ENCODE measurements around the gene MSH2.
"Not testable (repeated sequence)": the region's sequence is repeated elsewhere in the genome, so short reads cannot be mapped to it uniquely, and the experiment has no call there.

The MSH2 gene

DNA sequence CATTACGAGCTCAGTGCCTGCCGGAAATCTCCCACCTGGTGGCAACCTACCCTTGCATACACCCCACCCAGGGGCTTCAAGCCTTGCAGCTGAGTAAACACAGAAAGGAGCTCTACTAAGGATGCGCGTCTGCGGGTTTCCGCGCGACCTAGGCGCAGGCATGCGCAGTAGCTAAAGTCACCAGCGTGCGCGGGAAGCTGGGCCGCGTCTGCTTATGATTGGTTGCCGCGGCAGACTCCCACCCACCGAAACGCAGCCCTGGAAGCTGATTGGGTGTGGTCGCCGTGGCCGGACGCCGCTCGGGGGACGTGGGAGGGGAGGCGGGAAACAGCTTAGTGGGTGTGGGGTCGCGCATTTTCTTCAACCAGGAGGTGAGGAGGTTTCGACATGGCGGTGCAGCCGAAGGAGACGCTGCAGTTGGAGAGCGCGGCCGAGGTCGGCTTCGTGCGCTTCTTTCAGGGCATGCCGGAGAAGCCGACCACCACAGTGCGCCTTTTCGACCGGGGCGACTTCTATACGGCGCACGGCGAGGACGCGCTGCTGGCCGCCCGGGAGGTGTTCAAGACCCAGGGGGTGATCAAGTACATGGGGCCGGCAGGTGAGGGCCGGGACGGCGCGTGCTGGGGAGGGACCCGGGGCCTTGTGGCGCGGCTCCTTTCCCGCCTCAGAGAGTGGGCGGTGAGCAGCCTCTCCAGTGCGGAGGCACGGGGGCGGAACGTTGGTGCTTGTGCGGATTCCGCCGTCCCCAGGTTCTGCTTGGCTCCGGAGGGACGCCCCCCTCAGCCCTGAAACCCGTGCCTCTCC is at the start of gene MSH2:
TSS of gene MSH2 (plus strand) at position 352 of the 804 bp plus-strand sequence. CDS start at position 388, 36 bp downstream.
- DNase-seq (ENCODE audit: low read depth in 3 of 3) = peak; percentile 80 to 84 (median 84)

DNA sequence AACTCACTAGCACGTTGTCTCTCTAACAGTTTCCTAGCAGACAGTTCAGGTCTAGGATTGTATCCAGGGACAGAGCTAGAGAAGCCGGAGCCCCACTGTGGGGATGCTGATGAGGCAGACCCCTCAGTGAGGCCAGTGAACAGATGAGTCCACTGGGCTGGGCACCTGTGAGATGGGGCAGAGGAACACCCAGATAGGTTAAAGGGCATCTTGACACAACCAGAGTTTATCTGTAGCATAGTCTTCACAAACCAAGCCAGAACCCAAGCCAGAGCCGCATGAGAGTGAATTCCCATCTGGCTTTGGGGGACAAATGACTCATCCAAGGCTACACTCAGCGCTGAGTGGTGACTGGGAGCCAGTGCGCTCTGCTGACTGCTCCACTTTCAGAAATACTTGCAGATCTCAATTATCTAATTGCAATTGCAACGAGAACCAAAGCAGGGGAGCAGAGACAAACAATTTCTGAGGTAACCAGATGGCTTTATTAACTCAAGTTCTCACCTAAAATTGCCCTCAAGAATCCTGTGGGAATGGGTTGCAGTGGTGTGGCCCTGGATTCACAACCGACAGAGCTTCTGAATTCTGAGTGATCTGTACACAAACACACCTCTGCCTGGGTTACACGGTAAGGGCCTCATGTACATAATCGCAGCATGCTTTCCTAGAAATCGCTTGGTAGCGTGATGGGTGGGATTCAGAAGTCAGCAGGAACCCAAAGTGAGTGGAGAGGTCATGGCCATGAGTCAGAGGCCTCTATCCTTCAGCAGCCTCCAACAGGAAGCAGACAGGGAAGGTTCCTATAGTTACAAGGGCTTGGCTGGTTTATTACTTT is 48.7 kb upstream of the MSH2 start:
- no peak for DNase-seq (ENCODE audit: low read depth in 3 of 3)

DNA sequence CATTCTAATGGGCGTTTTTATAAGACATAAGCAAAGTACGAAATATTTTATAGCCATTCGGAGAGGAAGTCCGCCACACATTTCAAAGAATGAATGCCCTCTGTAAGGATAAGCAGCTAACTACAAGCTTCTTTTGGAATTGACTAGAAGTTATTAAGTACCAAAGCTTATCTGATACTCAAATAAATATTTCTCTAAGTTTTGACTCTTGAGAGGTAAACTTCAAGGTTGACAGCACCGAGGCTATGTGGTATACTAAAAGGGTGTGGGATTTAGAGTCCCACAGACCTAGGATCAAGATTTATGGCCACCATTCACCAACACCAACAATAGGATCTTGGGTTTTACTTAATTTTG is 48.1 kb upstream of the MSH2 start:
- DNase-seq (ENCODE audit: low read depth in 3 of 3) = no peak

DNA sequence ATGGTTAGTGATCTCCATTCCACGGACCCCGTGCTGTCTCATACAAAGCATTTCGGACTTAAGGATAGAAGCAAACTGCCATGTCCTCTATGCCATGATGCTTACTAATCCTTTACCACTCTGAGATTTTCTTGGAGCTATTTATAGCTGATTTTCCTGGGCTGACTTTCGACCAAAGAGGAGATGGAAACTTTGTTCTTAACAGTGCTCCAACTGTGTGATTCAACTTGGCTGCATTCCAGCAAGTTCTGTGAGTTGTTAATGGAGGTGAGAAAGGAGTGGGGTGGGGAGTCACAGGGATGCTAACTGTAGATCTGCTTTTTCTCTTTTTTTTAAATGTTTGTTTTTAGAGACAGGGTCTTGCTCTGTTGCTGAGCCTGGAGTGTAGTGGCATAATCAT is 45.5 kb upstream of the MSH2 start:
- DNase-seq (ENCODE audit: low read depth in 3 of 3) = no peak

DNA sequence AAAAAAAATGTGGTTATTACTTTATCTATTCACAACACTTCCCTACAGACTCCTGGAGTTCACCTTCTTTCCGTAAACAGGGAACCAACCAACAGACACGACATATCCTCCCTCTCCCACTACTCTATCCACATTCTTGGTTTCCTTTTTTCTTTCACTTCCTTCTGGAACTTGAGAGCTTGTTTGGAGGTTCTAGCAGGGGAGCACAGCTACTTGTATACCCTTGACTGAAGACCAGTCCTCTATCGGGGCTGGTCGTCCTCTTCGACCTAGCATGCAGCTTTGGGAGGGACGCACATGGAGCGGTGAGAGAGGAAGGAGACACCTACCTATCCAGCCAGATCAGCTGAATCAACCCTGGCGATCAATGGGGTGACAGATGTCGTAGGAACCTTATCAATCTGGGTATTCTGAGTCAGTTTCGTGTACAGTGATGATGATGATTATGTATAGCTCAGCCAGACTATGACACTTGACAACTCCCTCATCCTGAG is 43.5 kb upstream of the MSH2 start:
- DNase-seq (ENCODE audit: low read depth in 3 of 3) = no peak

DNA sequence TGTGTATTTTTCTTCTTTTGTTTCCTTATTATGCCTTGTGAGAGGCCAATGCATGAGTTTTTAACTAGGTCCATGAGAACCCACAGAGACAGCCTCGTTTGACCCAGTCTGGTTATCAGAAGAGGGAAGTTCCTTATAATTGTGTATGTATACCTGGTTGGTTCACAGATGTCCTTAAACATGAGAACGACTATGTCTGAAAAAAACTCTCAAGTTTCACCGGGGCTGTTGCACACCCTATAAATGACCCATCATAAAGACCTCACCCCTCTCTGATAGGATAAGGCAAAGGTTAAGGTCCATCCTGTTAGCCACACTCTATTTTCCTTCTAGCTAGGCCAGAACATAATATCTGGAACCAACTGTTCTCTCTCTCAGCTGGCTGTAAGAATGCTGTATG is 42.7 kb upstream of the MSH2 start:
- DNase-seq (ENCODE audit: low read depth in 3 of 3) = no peak

DNA sequence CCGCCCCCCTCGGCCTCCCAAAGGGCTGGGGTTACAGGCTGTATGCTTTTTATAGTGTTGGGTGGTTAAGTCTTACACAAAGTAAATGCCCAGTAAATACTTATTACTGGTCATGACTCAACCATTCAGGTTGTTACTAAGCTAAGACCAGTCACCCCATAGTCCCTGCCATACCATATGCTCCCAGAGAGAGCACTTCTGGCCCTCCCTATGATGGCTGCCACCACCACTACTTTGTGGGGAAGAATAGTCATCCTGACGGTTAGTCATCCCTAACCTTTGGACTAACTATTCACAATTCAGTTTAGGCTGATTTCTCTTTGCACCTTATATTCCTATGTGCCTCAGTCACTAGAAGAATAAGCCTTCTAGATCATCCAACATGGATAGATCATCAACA is 42.0 kb upstream of the MSH2 start:
- no peak for DNase-seq (ENCODE audit: low read depth in 3 of 3)

DNA sequence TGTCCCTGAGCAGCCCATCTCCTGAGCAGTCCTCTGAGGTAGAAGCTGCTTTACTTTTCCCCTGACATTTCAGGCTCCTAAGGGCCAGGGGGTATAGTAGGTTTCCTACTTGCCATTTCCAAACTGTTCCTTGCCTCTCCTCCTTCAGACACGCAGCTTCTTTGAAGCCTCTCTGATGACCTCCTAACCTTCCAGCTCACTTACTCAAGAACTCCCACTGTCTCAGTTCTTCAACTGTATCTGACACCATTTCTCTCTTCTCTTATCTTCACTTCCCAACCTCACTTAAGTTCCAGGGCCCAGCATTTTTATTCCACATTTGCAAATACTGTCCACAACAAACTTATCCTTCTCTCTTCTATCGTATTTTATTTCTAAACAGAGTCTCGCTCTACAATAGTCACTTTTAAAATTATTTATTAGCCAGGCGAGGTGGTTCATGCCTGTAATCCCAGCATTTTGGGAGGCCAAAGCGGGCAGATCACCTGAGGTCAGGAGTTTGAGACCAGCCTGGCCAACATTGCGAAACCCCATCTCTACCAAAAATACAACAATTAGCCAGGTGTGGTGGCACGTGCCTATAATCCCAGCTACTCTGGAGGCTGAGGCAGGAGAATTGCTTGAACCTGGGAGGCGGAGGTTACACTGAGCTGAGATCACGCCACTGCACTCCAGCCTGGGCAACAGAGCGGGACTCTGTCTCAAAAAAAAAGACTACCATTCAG is 41.3 kb upstream of the MSH2 start:
- not testable (repeated sequence) for DNase-seq (ENCODE audit: low read depth in 3 of 3)

DNA sequence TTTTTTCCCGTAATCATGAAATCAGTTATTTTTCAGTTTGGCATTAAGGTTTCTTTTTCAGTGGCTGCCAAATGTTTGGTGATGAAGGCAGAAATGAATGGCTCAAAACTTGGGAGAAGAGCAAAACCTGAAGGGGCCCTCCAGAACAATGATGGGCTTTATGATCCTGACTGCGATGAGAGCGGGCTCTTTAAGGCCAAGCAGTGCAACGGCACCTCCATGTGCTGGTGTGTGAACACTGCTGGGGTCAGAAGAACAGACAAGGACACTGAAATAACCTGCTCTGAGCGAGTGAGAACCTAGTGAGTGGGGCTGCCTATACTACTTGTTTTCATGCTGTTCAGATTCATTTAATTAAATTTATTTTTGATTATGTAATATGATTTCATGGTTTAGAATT is 29.2 kb upstream of the MSH2 start:
- DNase-seq (ENCODE audit: low read depth in 3 of 3) = no peak

DNA sequence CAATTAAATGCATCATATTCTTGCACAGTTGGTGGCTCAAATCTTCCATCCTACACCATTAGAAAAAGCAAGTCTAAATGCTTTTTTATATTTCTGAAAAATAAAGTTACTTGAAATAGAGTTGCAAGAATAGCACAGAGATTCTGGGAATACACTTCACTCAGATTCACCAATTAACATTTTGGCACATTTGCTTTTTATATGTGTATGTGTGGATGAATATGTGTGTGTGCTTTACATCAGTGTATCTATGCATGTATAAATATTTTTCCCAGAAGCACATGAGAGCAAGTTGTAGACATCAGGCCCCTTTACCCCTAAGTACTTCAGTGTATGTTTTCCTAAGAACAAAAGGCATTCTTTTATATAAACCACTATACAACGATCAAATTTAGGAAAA is 27.6 kb upstream of the MSH2 start:
- DNase-seq (ENCODE audit: low read depth in 3 of 3) = no peak

DNA sequence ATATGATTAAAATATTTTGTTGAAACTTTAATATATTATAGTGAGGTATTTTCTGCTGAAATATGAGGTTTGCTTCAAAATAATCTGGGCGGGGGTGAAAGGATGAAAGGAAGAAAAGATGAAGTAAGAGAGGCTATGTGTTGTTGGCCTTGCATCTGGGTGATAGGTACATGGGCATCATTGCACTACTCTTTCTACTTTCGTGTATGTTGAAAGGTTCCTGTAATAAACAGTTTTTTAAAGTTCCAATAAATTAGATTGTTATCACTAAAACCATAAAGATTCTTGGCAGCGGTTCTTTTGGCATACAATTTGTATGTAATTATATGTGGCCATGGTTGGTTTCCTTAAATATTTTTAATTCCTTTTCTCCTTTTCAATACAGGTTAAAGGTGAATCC is 23.6 kb upstream of the MSH2 start:
- DNase-seq (ENCODE audit: low read depth in 3 of 3) = no peak

DNA sequence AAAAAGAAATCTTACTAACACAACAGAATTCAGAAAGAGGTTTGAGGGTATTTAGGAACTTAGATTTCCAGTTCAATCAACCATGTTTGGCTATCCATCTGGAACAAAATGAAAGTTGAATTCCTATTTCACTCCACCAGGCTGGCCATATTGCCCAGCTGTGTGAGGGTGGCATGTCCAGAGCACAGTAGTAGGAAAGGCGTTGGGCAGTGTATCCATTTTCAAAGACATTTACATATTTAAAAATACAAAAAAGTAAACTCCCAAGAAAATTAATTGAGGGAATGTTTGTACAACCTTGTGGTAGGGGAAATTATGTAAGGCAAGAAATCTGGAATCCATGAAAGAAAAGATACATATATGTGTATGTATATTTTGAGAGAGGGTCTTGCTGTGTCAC is 21.5 kb upstream of the MSH2 start:
- no peak for DNase-seq (ENCODE audit: low read depth in 3 of 3)

DNA sequence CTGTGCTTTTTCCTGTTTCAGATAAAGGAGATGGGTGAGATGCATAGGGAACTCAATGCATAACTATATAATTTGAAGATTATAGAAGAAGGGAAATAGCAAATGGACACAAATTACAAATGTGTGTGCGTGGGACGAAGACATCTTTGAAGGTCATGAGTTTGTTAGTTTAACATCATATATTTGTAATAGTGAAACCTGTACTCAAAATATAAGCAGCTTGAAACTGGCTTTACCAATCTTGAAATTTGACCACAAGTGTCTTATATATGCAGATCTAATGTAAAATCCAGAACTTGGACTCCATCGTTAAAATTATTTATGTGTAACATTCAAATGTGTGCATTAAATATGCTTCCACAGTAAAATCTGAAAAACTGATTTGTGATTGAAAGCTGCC is 16.4 kb upstream of the MSH2 start:
- no peak for DNase-seq (ENCODE audit: low read depth in 3 of 3)

DNA sequence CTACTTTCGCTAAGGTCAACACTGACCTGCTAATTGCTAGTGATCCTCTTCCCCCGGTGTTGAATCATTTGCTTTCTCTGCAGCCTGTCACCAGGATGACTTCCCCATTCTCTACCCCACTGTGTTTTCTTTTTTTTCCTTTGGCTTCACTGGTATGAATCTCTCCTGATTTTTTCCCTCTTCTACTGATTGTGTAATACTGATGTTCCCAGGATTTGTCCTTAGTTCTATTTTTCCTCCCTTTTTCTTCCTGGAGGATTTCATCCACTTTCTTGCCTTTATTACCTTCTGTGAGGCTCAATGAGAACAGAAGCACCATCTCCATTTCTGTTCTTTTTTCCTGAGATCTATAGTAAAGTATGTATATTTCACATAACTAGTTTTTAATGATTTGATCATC is 14.1 kb upstream of the MSH2 start:
- DNase-seq (ENCODE audit: low read depth in 3 of 3) = no peak

DNA sequence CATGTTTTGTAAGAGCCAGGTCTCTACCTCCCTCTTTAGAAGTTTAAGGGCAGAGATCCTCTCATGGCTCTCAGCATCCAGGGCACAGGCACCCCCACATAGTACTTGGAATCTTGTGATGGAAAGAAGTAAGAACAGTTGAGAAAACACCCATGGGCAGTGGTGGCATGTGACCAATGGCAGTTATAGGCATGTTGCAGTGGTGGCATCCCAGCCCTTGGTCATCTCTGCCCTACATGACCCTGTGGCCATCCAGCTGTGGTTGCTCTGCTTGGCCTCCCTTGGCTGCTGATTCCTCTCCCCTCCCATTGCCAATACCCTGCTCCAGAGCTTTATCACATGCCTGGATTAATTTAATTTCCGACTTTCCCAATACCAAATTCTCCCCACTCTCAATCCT is 13.3 kb upstream of the MSH2 start:
- DNase-seq (ENCODE audit: low read depth in 3 of 3) = no peak

DNA sequence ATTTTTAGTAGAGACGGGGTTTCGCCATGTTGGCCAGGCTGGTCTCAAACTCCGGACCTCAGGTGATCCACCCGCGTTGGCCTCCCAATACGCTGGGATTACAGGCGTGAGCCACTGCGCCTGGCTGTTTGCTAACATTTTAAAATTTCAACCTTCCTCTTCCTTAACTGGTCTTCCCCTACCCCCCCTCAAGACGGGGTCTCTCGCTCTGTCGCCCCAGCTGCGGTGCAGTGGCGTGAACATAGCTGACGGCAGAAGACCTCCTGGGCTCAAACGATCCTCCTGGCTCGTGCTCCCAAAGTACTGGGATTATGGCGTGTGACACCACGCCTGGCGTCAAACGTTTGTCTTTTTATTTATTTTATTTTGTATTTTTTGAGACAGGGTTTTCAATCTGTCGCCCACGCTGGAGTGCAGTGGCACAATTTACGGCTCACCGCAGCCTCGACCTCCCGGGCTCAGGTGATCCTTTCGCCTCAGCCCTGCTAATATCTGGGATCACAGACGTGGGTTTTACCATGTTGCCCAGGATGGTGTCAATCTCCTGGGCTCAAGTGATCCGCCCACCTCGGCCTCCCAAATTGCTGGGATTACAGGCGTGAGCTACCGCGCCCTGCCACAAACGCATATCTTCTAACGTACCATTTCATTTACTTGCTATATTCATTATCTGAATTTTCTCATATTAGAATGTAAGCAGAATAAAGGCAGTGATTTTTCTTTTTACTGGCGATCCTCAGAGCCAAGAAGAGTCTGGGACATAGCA is 984 bp upstream of the MSH2 start:
- no peak for DNase-seq (ENCODE audit: low read depth in 3 of 3)

DNA sequence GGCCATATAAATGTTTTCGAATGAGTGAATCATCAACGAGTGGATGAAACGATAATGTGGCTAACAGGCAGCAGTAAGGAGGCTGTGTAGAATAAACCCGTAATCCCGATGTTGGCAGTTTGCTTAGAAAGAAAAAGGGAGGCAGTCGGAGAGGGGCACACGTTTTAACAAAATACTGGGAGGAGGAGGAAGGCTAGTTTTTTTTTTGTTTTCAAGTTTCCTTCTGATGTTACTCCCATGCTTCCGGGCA is 476 bp upstream of the MSH2 start:
- DNase-seq (ENCODE audit: low read depth in 3 of 3) = no peak

DNA sequence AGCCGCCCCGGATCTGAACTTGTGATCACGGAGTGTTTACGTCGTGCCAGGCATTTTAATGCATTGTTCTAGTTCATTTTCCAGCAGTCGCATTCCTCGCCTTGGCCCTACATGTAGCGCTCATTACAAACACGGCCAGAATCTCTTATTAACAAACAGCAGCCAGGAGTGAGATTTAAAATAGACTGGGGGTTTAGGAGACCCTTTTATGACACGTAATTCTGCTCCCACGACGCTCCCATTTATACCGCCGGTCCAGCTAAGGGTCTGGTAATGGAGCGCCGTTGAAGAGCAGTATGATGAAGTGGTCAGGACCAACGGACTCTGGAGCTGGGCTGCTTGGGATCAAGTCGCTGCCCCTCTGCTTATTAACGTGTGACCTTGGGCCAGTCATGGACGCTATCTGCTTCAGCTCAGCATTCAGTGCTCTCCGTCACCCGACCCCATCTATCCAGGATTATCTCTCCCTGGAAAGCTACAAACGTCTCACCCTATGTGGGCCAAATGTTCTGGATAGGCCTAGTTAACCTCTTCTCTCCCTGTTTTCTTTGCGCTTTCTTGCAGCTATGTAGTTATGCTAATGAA is 745 bp downstream of the MSH2 start:
- no peak for DNase-seq (ENCODE audit: low read depth in 3 of 3)

DNA sequence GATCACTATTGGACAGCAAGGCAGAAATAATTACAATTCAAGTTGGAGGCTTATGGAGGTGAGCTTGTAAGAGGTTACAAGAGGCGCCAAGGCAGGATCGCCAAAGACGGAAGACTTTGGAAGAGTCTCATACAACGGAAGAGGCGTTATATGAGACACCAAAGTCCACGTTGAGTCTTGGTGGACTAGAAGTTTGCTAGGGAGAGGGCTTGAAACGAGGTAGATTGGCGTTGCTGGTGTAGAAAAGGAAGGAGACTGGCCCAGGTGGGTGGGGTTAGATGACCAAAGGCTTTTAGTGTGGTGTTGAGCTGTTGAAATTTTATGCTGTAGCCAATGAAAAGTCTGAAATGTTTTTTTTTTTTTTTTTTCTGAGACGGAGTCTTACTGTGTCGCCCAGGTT is 1.4 kb downstream of the MSH2 start:
- DNase-seq (ENCODE audit: low read depth in 3 of 3) = no peak

DNA sequence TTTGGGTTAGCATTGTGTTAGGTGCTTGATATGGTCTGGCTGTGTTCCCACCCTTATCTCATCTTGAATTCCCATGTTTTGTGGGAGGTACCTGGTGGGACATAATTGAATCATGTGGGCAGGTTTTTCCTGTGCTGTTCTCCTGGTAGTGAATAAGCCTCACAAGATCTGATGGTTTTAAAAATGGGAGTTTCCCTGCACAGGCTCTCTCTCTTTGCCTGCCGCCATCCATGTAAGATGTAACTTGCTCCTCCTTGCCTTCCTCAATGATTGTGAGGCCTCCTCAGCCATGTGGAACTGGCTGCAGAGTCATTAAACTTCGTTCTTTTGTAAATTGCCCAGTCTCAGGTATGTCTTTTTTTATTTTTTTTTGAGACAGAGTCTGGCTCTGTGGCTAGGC is 2.8 kb downstream of the MSH2 start:
- DNase-seq (ENCODE audit: low read depth in 3 of 3) = no peak

DNA sequence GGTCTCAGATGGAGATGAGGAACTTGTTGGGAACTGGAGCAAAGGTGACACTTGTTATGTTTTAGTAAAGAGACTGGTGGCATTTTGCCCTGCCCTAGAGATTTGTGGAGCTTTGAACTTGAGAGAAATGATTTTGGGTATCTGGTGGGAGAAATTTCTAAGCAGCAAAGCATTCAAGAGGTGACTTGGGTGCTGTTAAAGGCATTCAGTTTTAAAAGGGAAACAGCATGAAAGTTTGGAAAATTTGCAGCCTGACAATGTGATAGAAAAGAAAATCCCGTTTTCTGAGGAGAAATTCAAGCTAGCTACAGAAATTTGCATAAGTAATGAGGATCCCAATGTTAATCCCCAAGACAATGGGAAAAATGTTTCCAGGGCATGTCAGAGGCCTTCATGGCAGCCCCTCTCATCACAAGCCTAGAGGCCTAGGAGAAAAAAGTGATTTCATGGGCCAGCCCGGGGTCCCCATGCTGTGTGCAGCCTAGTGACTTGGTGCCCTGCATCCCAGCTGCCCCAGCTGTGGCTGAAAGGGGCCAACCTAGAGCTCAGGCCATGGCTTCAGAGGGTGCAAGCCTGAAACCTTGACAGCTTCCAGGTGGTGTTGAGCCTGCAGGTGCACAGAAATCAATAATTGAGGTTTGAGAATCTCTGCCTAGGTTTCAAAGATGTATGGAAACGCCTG is 3.8 kb downstream of the MSH2 start:
- DNase-seq (ENCODE audit: low read depth in 3 of 3) = not testable (repeated sequence)
